Measurements from ENCODE around the gene KLF15.

GRCh38 chr3:126393563-126393962, 36.4 kb upstream of the KLF15 start:
- TF ChIP-seq BRCA1 (IDR thresholded peaks at IDR 0.05; ENCODE audit: low read depth, low read length) = no peak
- TF ChIP-seq CTCF (IDR thresholded peaks at IDR 0.05; ENCODE audit: control extremely low read depth in 1 of 3, insufficient read depth in 1 of 3, low read depth in 1 of 3, low read length in 3 of 3) = no peak
- TF ChIP-seq CBX8 (IDR thresholded peaks at IDR 0.05; ENCODE audit: borderline replicate concordance, low read depth, low read length) = no peak
- no peak for TF ChIP-seq HDAC2 (IDR thresholded peaks at IDR 0.05; ENCODE audit: borderline replicate concordance in 1 of 2, low read depth in 2 of 2, low read length in 2 of 2)
- TF ChIP-seq SUZ12 (IDR thresholded peaks at IDR 0.05; ENCODE audit: low read length) = no peak
- TF ChIP-seq POLR2AphosphoS5 (IDR thresholded peaks at IDR 0.05; ENCODE audit: low read depth, low read length) = no peak

Data from H1 (cell line).